OCI-LY3 (cell line): ENCODE data around the gene PANX2.

ENCODE experiments used
- H2AFZ ChIP-seq: fragments of 200-600, 300-600 bp; shearing (Covaris generic); 2 replicates; pipeline ENCODE4 v1.6.0; 2014; ENCODE audit warnings: antibody characterized with exemption, low read depth, low read length
- H3K27ac ChIP-seq: fragments of 200-600, 300-600 bp; sonication (generic); 2 replicates; pipeline ENCODE4 v1.5.1; 2014; ENCODE audit warnings: mild to moderate bottlenecking, low read length, moderate library complexity, mixed read lengths
- H3K27me3 ChIP-seq: fragments of 200-600, 300-600 bp; sonication (generic); 2 replicates; pipeline ENCODE4 v1.6.1; 2014; ENCODE audit warnings: low read depth, low read length, mixed read lengths
- H3K36me3 ChIP-seq: fragments of 200-600, 300-600 bp; sonication (generic); replicated peaks from 2 replicates; pipeline ENCODE3; 2014; ENCODE audit warnings: low read depth, low read length, mixed read lengths
- H3K4me1 ChIP-seq: fragments of 300-600, 200-600 bp; sonication (generic); 2 replicates; pipeline ENCODE4 v1.6.1; 2014; ENCODE audit warnings: low read length, mixed read lengths
- H3K4me2 ChIP-seq: fragments of 200-600, 300-600 bp; sonication (generic); 2 replicates; pipeline ENCODE4 v1.6.1; 2014; ENCODE audit warnings: low read length, mixed read lengths
- H3K4me3 ChIP-seq: fragments of 300-600, 200-600 bp; sonication (generic); 2 replicates; pipeline ENCODE4 v1.5.1; 2014; ENCODE audit warnings: antibody characterized with exemption, mild to moderate bottlenecking, low read length, moderate library complexity
- H3K79me2 ChIP-seq: fragments of 300-600, 200-600 bp; shearing (Covaris generic); 2 replicates; pipeline ENCODE4 v1.6.1; 2014; ENCODE audit warnings: mild to moderate bottlenecking, low read length, mixed read lengths
- H3K9ac ChIP-seq: fragments of 300-600, 200-600 bp; shearing (Covaris generic); 2 replicates; pipeline ENCODE4 v1.6.0; 2014; ENCODE audit warnings: mild to moderate bottlenecking, low read length, moderate library complexity
- H3K9me3 ChIP-seq: fragments of 200-600, 300-600 bp; shearing (Covaris generic); 2 replicates; pipeline ENCODE4 v1.6.1; 2014; ENCODE audit warnings: low read length, mixed read lengths; ENCODE audit not compliant: insufficient read depth
- H4K20me1 ChIP-seq: fragments of 200-600, 300-600 bp; sonication (generic); 2 replicates; pipeline ENCODE4 v1.6.1; 2016; ENCODE audit warnings: low read length, mixed read lengths; ENCODE audit not compliant: insufficient read depth
- EZH2phosphoT487 ChIP-seq: fragments of 200-600 bp; shearing (Covaris generic); IDR thresholded peaks from 2 replicates; pipeline ENCODE4 v1.6.1; 2018; ENCODE audit warnings: antibody characterized with exemption, mixed run types, low read depth
- TF ChIP-seq, protein P1 (sequence below): fragments of 200-600, 300-600 bp; sonication (generic); IDR thresholded peaks from 2 replicates; pipeline ENCODE4 v1.5.1; 2014; ENCODE audit warnings: antibody characterized with exemption, low read length, low read depth

The PANX2 gene

GRCh38 chr22:50171319-50171964 is 911 bp downstream of the PANX2 start:
- H3K9me3 ChIP-seq, result no peaks in the 10 kb centered on the region
- no peaks in the 10 kb centered on the region for H3K79me2 ChIP-seq
- no peak overlapping the region for H3K9ac ChIP-seq
- H3K27me3 ChIP-seq, result peaks cover 7% of the 10 kb centered on the region; the same call in 1 of the 2 replicates
- H4K20me1 ChIP-seq, result no peaks in the 10 kb centered on the region
- peaks cover 30% of the 10 kb centered on the region for H3K4me1 ChIP-seq
- peak overlapping the region; percentile 33; the same call in 1 of the 2 replicates for H3K4me3 ChIP-seq
- H3K36me3 ChIP-seq, result no peaks in the 10 kb centered on the region
- H3K27ac ChIP-seq, result no peak overlapping the region
- no peak overlapping the region for H2AFZ ChIP-seq
- no peak for TF ChIP-seq EZH2phosphoT487
- TF ChIP-seq, protein P1, sequence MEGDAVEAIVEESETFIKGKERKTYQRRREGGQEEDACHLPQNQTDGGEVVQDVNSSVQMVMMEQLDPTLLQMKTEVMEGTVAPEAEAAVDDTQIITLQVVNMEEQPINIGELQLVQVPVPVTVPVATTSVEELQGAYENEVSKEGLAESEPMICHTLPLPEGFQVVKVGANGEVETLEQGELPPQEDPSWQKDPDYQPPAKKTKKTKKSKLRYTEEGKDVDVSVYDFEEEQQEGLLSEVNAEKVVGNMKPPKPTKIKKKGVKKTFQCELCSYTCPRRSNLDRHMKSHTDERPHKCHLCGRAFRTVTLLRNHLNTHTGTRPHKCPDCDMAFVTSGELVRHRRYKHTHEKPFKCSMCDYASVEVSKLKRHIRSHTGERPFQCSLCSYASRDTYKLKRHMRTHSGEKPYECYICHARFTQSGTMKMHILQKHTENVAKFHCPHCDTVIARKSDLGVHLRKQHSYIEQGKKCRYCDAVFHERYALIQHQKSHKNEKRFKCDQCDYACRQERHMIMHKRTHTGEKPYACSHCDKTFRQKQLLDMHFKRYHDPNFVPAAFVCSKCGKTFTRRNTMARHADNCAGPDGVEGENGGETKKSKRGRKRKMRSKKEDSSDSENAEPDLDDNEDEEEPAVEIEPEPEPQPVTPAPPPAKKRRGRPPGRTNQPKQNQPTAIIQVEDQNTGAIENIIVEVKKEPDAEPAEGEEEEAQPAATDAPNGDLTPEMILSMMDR, result no peak
- H3K4me2 ChIP-seq, result peak overlapping the region; percentile 49

GRCh38 chr22:50171965-50172421 is 1.5 kb downstream of the PANX2 start:
- Histone ChIP-seq H3K27me3 (peaks cover 7% of the 10 kb centered on the region; the same call in 1 of the 2 replicates), H3K4me3 (no peak overlapping the region), H3K9ac (no peak overlapping the region), H3K27ac (no peak overlapping the region), H3K79me2 (no peaks in the 10 kb centered on the region), H3K4me1 (peaks cover 32% of the 10 kb centered on the region), H3K36me3 (no peaks in the 10 kb centered on the region), H4K20me1 (no peaks in the 10 kb centered on the region), H2AFZ (no peak overlapping the region), H3K4me2 (no peak overlapping the region), H3K9me3 (no peaks in the 10 kb centered on the region)
- TF ChIP-seq, protein P1, result no peak
- TF ChIP-seq EZH2phosphoT487, result no peak

- H3K27me3 ChIP-seq, result peaks cover 7% of the 10 kb centered on the region; the same call in 1 of the 2 replicates
- no peak overlapping the region for H3K9ac ChIP-seq
- H3K4me3 ChIP-seq, result no peak overlapping the region
- H3K27ac ChIP-seq, result 0 out of 2 replicates have a peak overlapping the region, but pooled peaks have one; percentile 11
- H3K79me2 ChIP-seq, result no peaks in the 10 kb centered on the region
- H3K36me3 ChIP-seq, result no peaks in the 10 kb centered on the region
- TF ChIP-seq EZH2phosphoT487, result no peak
- TF ChIP-seq, protein P1, result no peak
- no peak overlapping the region for H2AFZ ChIP-seq
- H4K20me1 ChIP-seq, result no peaks in the 10 kb centered on the region
- H3K9me3 ChIP-seq, result no peaks in the 10 kb centered on the region
- peaks cover 32% of the 10 kb centered on the region for H3K4me1 ChIP-seq
- peak overlapping the region; percentile 50 for H3K4me2 ChIP-seq
Measured at GRCh38 chr22:50173311-50173982, 2.9 kb downstream of the PANX2 start.

DNA sequence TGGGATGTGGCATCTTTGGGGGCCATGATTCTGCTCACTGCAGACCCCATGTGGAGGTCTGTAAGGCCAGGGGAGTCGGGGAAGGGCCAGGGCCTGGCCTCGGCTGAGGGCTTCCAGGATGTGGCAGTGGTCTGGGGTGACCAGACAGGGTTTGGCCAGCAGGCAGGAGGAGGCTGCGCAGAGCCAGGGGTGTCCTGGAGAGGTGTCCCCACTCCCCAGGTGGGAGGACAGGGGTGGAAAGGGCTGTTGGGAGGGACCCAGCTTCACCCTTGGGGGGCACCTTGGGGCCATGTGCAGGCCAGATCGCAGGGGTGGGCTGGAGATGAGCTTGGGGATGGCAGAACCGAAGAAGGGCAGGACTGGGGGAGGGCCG is 3.4 kb downstream of the PANX2 start:
- no peak overlapping the region for H3K4me2 ChIP-seq
- TF ChIP-seq, protein P1, result no peak
- TF ChIP-seq EZH2phosphoT487, result no peak
- no peak overlapping the region for H3K4me3 ChIP-seq
- peaks cover 5% of the 10 kb centered on the region; the same call in 1 of the 2 replicates for H3K27me3 ChIP-seq
- H3K9ac ChIP-seq, result no peak overlapping the region
- H3K36me3 ChIP-seq, result no peaks in the 10 kb centered on the region
- no peaks in the 10 kb centered on the region for H3K9me3 ChIP-seq
- H3K4me1 ChIP-seq, result peaks cover 32% of the 10 kb centered on the region
- H3K79me2 ChIP-seq, result no peaks in the 10 kb centered on the region
- H3K27ac ChIP-seq, result no peak overlapping the region
- no peaks in the 10 kb centered on the region for H4K20me1 ChIP-seq
- no peak overlapping the region for H2AFZ ChIP-seq
